Activated CD4-positive, alpha-beta T cell treated with anti-CD3 and anti-CD28 coated beads, Interleukin-2, Interleukin-6, amounts not matched to agents 100 ng/mL and 50 ng/mL, durations not matched to agents 16 hours and 8 hours (primary cell): ENCODE data around the gene VPS37B.
A peak's percentile ranks its signal among the peaks of the same experiment; 100 is the strongest.

Experiments
- DNase-seq: peaks from one replicate; pipeline ENCODE4 v3.0.0-alpha.2; 2020

Gene VPS37B

GRCh38 chr12:122837306-122838265, 58.3 kb downstream of the VPS37B start:
- no peak for DNase-seq

- DNase-seq = peak; percentile 62
These were observed 59.6 kb downstream of the VPS37B start for GRCh38 chr12:122836027-122836921.

DNA sequence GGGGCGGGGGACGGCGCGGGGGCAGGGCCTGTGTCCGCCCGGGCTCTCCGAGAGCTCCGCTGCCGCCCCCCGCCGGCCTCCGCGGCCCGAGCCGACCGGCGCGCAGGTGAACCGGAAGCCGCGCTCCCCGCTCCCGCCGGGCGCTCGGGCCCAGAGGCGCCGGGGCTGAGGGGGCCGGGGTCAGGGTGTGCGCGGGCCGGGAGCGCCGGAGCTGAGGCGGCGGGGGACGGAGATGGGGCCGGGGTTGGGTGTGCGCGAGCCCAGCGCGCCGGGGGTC, 60.2 kb downstream of the VPS37B start:
- DNase-seq = no peak

DNA sequence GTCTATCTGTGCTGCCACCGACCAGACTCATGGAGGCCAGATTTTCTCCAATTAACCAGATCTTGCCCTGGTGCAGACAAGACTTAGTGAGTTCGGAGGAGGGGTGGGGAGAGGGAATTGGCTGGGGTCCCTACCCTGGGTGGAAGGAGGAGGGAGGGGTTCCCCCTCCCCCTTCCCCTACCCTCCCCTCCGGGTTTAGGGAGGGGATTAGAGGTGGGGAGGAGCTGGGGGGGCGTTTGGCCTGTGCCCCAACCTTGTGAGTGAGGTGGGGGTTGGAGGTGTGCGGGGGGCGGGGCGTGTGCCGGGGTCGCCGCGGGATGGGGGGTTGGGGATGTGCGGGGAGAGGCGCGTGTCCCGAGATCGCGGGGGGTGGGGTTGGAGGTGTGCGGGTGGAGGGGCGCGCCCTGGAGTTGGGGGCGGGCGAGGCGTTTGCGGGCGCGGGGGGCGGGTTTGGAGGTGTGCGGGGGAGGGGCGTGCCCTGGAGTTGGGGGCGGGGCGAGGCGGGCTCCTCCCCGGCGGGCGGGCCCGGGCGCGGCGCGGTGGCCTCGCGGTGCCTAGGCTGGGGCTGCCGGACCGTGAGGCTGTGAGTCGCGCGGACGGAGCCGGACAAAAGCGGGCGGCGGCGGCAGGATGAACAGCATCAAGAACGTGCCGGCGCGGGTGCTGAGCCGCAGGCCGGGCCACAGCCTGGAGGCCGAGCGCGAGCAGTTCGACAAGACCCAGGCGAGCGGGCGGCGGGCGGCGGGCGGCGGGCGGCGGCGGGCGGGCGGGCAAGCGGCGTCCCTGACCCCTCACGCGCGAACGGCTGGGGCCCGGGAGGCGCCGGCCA, 60.8 kb downstream of the VPS37B start, which contains the start of gene HIP1R:
Gene HIP1R (plus strand): TSS at position 537 of the 829 bp plus-strand sequence. CDS start 94 bp downstream, at position 631.
- peak; percentile 56 for DNase-seq

DNA sequence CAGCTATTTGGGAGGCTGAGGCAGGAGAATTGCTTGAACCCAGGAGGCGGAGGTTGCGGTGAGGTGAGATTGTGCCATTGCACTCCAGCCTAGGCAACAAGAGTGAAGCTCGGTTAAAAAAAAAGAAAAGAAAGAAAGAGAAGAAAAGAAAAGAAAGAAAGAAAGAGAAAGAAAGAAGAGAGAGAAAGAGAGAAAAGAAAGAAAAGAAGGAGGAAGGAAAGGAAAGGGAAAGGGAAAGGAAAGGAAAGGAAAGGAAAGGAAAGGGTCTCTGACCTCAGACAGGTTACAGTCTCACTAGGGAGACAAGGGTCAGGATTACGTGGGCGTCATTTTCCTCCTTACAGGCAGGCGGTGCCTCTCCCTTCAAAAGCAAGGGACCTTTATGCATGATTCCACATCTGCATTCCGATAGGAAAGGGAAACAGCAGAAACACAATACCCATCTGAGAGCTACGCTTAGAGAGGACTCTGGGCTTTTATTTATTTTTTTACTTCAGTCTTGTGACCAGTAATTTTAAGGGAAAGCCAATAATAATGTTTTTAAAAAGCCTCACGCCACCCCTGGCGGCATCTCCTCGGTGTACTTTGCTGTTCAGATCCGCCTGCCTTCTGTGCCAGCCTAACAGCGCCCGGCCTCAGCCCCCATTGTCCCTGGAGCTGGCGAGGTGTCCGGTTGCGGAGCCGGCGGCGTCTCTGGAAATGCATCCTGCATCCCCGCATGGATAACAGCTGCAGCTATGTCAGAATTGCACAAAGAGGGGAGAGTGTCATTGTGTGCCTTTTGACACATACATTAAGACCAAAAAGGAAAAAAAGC, 61.6 kb downstream of the VPS37B start:
- no peak for DNase-seq

GRCh38 chr12:122830517-122831214, 65.3 kb downstream of the VPS37B start:
- no peak for DNase-seq

GRCh38 chr12:122827258-122827657, 68.7 kb downstream of the VPS37B start:
- no peak for DNase-seq

GRCh38 chr12:122825773-122826724, 69.9 kb downstream of the VPS37B start:
- DNase-seq = no peak

DNA sequence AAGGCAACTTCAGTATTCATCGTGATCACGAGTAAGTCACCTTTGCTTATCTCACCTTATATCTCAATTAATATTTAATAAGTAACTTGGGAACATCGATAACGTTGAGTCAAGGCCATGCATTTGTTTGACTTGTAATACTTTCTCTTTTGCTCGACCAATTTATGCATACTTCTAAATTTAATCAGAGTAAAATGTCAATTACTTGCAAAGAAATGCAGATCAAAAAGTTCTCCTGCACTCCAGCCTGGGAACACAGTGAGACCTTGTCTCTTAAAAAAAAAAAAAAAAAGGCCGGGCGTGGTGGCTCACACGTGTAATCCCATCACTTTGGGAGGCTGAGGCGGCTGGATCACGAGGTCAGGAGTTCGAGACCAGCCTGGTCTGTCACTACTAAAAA, 72.5 kb downstream of the VPS37B start:
- no peak for DNase-seq

DNA sequence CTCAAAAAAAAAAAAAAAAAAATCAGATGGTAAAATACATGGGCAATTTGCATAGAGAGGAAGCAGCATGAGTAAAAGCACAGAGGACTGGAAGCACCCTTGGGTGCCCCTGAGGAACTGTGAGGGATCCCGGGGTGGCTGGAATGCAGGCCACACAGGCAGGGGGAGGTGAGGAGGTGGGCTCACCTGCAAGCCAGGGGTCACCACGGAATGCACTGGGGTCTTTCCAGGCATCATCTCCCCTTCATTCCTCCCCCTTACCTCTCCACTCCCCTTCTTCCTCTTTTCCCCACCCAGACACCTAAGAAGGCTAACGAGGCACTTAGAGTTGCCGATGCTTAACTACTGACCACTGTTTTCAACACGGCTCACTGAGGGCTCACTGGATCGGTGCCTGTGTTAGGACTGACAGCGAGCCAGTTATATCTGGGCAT, 75.1 kb downstream of the VPS37B start:
- no peak for DNase-seq

DNA sequence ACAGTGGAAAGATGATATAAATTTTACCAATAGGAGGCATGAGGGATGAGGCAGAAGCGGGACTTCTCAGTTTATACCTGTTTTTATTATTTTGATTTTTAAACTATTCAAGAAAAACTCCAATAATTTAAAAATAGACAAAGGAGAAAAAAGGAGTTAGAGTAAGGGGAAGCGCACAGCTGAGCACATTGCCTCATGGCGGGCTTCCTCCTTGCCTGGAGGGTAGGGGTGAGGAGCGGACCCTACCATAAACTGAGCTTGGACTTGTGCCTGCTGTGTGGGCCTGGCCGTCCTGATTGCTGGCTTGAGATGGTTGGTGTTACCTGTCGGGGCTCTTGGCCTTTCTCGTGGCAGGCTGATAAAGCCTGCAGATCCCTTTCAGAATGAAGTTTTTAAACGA, 75.8 kb downstream of the VPS37B start:
- no peak for DNase-seq

DNA sequence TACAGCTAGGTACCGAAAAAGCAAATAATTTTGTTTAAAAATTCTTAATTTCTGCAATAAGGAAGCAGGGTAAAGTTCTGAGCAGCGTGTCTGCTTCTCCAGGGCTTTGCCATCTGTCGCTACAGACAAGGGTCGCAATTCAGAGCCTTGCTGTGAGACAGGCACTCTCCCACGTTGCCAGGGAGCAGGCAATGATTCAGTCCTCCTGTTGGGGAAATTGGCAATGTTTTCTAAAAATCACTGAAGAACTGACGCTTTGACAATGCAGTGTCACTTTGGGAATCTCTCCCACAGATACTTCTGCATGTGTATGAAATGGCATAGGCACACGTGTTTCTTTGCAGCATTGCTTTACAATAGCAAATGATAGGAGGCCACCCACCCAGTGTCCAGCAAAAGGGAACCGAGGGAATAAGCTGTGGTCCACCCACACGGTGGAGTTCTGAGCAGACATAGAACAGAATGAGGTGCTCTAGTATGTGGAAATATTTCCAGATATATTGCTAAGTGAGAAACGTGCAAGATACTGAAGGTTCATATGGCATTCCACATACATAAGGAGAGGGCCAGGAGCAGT, 76.6 kb downstream of the VPS37B start:
- DNase-seq = no peak
